RPMI7951 (cell line): ENCODE results near the gene PAFAH1B1. TPM values are rescaled to one million over a fixed set of nuclear protein-coding genes. Genes with fewer than 3 reads are reported as not detected.

Experiments
- DNase-seq: peaks from one replicate; pipeline ENCODE4 v3.0.0-alpha.2; 2012; ENCODE audit warnings: low read depth
- total RNA-seq: library from RNA; depleted of rRNA; stranded (reverse); fragments of >200 nt; shearing (Covaris generic); gene quantifications from 2 replicates; pipeline ENCODE4 v1.2.3, GENCODE V29; 2014; rRNA removed

PAFAH1B1 gene
- total RNA-seq, 1 experiment from 2014 or later: 106 TPM

DNA sequence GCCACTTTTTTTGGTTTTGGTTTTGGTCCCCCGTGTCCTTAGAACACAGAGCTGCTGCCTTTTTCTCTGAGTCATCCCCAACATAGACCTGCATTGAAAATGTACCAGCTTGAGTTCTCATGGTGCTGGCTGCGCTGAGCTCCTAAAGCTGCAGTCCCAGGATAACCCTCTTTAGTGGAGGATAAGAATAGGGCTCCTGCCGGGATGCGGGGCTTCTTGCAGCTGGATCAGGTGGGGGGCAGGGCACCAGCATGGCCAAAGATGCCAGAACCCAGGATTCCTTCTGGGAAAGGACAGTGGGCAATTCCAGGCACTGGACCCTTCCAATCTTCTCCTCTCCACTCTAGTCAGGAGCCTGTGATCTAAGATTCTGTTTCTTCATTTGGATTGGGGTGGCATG lies 126.4 kb downstream of the PAFAH1B1 start:
- DNase-seq: no peak

DNA sequence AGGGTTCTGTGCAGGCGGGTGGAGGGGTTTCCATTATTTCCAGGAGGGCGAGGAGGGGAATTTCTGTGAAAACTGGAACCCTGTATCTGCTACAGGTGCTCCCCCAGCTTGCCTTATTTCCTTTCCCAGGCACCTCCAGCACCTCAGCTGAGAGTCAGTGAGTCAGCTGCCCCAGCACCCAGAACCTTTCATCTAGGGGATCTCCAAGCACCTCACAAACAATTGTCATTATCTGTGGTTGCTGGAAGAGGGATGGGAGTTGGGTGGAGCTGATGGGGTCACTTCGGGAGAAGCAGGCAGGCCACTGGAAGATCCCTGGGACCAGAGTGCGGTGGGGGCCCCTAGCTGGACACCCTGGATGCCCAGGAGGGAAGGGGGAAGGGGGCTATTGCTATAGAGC lies 128.1 kb downstream of the PAFAH1B1 start:
- no peak for DNase-seq

DNA sequence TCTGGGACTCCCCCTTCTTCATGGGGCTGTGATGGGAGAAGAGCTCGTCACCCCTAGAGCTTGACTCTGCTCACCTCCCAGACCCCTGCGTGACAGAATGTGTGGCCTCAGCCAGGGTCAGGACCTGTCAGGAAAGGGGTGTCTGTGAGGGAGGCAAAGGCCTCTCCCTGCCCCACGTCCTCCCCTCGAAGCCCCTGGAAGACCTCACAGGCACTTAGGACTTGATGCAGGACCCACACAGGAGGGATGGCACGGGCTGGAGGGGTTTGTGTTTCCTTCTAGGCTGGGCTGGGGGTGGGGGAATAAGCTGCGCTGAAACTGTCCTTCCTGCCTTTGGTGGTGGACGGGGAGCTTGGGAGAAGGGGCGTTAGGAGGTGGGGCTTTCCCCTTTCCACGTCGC lies 129.2 kb downstream of the PAFAH1B1 start:
- no peak for DNase-seq

DNA sequence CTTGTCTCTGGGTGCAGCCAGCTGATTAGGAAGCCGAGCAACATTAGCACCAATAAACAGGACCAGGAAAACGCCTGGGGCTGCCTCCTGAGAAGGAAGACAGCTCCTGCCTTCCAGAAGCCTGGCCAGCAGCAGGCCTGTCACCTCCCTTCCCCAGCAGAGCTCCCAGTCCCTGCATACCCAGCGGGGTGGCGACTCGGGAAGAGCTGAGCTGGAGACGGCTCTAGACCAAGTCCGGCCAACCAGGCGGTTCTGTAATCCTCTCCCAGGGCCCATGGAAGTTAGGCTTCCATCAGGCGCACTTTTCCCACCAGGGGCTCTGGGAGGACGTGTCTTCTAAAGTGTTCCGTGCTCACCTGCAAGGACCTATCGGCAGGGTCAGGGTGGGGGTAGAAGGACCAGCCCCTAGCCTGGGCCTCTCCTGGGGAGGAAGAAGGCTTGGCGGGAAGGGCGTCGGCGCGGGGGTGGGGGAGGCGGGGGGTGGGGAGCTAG lies 130.1 kb downstream of the PAFAH1B1 start:
- no peak for DNase-seq

DNA sequence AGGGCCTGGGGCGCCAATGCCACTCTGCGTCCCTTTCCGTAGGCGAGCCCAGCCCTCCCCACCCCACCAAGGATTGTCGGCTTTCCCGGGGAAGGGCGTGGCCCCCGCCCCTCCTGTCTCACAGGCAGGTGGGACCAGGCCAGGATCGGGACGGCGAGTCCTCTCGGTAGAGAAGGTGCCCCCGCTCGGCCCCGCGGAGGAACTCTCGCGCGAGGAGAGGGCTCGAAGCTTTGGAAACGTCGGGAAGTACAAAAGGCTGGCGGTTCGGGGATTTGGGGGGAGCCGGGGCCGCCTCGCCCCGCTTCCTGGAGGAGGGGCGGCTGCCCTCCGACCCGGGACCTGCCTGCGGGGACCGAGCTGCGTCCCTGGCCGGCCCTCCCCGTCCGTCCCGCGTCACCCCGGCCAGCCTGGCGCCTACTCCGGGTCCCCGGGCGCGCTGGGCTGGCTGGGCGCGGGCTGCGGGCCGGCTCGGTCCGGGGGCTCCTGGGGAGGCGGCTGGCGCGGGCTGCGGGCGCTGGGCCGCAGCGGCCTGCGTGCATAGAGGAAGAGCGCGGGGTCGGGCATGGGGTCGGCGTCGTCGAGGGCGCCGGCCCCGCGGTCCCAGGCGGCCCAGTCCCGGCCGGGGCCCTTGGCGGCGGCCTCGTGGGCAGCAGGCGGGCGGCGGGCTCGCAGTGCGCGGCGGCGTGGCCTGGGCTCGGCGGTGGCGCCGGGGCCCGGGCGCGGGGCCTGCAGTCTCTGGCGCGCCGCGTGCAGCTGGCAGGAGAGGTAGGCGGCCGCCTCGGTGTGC lies 130.7 kb downstream of the PAFAH1B1 start:
- no peak for DNase-seq

- DNase-seq: no peak
Observed at GRCh38 chr17:2724784-2725164, 131.3 kb downstream of the PAFAH1B1 start.

DNA sequence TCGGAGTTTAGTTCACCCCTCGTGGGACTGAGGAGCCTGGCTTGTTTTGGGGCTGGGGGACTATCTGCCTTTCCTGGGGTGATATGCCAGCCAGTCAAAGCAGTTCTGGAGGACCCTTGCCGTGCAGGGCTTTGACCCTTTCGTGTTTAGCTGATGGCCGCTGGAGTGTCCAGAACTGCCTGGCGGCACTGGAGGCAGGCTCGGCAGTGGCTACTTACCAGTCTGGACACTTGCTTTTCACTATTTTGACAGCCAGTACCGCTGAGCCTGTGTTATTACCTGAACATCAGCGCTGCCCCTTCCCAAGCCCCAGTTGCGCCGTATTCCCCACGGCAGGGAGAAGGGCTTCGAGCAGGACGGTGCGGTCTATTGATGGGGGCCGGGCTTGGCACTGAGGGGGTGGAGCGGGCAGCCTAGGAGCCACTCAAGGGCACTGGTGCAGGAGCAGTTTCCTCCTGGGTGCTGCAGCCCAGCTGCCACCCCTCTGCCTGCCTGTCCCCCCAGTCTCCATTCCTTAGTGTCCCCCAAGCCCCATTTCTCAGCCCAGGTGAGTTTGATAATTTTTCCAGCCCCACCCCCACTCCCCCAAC lies 137.4 kb downstream of the PAFAH1B1 start:
- no peak for DNase-seq

DNA sequence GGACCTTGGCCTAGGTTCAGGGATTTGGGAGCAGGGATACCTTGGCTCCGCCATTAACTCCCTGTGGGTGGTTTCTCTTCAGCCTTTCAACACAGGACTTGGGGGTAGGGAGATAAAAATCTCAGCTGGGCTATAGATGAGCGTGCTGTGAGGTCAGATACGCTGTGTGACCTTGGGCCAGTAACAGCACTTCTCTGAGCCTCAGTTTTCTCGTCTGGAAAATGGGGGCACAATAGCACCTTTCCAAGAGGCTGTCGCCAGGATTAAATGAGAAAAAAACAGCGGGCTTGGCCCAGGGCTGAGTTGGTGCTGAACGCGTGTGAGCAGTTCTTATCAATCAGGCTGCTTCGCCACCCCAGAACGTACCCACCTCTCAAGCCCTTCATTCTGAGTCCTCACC lies 138.4 kb downstream of the PAFAH1B1 start:
- no peak for DNase-seq

DNA sequence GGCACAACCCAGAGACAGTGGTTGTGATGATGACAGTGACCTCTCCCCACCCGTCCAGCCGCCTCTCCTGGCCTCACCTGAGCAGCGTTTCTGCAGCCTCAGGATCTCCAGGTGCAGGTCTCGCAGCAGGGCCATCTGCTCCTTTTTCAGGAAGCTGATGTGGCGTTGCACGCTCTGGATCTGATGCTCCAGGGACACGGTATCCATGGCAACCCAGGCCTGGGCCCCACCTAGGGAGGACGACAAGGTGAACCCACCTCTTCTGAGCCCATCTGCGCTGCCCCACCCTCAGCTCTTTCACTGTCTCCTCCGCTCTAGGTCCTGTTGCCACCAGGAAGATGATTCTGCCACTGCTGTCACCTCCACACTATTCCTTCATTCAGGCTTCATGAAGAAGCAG lies 141.5 kb downstream of the PAFAH1B1 start:
- DNase-seq: no peak

Other genes with a start within 250 kb of the PAFAH1B1 start
- 2.4 and 2.7 TPM in 2 replicates for gene MNT, start 192.6 kb upstream of the PAFAH1B1 start, total RNA-seq
- gene METTL16, start 81.8 kb upstream of the PAFAH1B1 start, total RNA-seq: 19.1 and 23.3 TPM in 2 replicates
- gene CLUH, start 118.1 kb downstream of the PAFAH1B1 start, total RNA-seq: 12.1 and 17.3 TPM in 2 replicates
- not detected in 2 replicates for gene CCDC92B, start 156.0 kb downstream of the PAFAH1B1 start, total RNA-seq
- 1.2 and 1.3 TPM in 2 replicates for gene RAP1GAP2, start 202.8 kb downstream of the PAFAH1B1 start, total RNA-seq